NB4 (cell line): Measurements from ENCODE around the gene PIK3R3.

Experiments used
- DNase-seq: peaks from one replicate; pipeline ENCODE4 v3.0.0; 2010; ENCODE audit warnings: low read depth
- H3K4me3 ChIP-seq: one replicate; pipeline ENCODE4 v1.5.1; 2011; ENCODE audit warnings: mild to moderate bottlenecking, low read depth, low read length, moderate library complexity
- CTCF ChIP-seq: IDR thresholded peaks from one replicate; pipeline ENCODE4 v1.5.1; 2012; ENCODE audit warnings: low read depth, low read length
- MAX ChIP-seq: IDR thresholded peaks from 2 replicates; pipeline ENCODE4 v1.6.1; 2011; ENCODE audit warnings: low read depth, low read length
- MYC ChIP-seq: IDR thresholded peaks from 2 replicates; pipeline ENCODE4 v1.6.1; 2011; ENCODE audit warnings: low read depth, low read length
- POLR2A ChIP-seq: IDR thresholded peaks from 2 replicates; pipeline ENCODE4 v1.6.1; 2011; ENCODE audit warnings: mild to moderate bottlenecking; ENCODE audit not compliant: insufficient read length; ENCODE audit errors: extremely low read depth

PIK3R3 gene

GRCh38 chr1:46133781-46134350 is 1.4 kb upstream of the PIK3R3 start:
- TF ChIP-seq CTCF (no peak), MYC (no peak), MAX (no peak), POLR2A (no peak)
- no peak for DNase-seq
- H3K4me3 ChIP-seq = peak overlapping the region; percentile 68

GRCh38 chr1:46133181-46133658 is 791 bp upstream of the PIK3R3 start:
- H3K4me3 ChIP-seq = peak overlapping the region; percentile 68
- no peak for DNase-seq
- no peak for TF ChIP-seq CTCF
- peak; percentile 29 for TF ChIP-seq MYC
- no peak for TF ChIP-seq POLR2A
- TF ChIP-seq MAX = no peak

- no peak for TF ChIP-seq MYC
- no peak for TF ChIP-seq MAX
- no peak for TF ChIP-seq POLR2A
- TF ChIP-seq CTCF = no peak
- peak; percentile 39 for DNase-seq
- H3K4me3 ChIP-seq = peak overlapping the region; percentile 79
Measured at GRCh38 chr1:46131712-46132528, 509 bp downstream of the PIK3R3 start.

- no peak for TF ChIP-seq CTCF
- no peak for TF ChIP-seq MYC
- no peak for TF ChIP-seq MAX
- TF ChIP-seq POLR2A = no peak
- no peak for DNase-seq
- H3K4me3 ChIP-seq = peak overlapping the region; percentile 79
Measured at GRCh38 chr1:46131093-46131492, 1.3 kb downstream of the PIK3R3 start.

GRCh38 chr1:46130606-46131005 is 1.8 kb downstream of the PIK3R3 start:
- no peak for DNase-seq
- H3K4me3 ChIP-seq = peak overlapping the region; percentile 79
- TF ChIP-seq MAX = no peak
- TF ChIP-seq CTCF = no peak
- no peak for TF ChIP-seq POLR2A
- TF ChIP-seq MYC = no peak
